ENCODE data around the gene PTPRN2.
A peak's percentile ranks its signal among the peaks of the same experiment; 100 is the strongest.
"Not testable (repeated sequence)": the region's sequence is repeated elsewhere in the genome, so short reads cannot be mapped to it uniquely, and the experiment has no call there.

Gene PTPRN2

GRCh38 chr7:158396301-158396905, 191.2 kb downstream of the PTPRN2 start:
- DNase-seq, result no peak

GRCh38 chr7:158395780-158396278, 191.8 kb downstream of the PTPRN2 start:
- no peak for DNase-seq

GRCh38 chr7:158395349-158395748, 192.3 kb downstream of the PTPRN2 start:
- DNase-seq, result no peak

GRCh38 chr7:158394936-158395335, 192.7 kb downstream of the PTPRN2 start:
- DNase-seq, result peak in 1 of 2 experiments; percentile 13

- DNase-seq, result no peak
Measured at GRCh38 chr7:158393926-158394625, 193.5 kb downstream of the PTPRN2 start.

- no peak for DNase-seq
Measured at GRCh38 chr7:158392251-158392650, 195.4 kb downstream of the PTPRN2 start.

- DNase-seq, result no peak
Measured at GRCh38 chr7:158391541-158391940, 196.1 kb downstream of the PTPRN2 start.

GRCh38 chr7:158391141-158391540, 196.5 kb downstream of the PTPRN2 start:
- DNase-seq, result no peak

GRCh38 chr7:158390460-158390859, 197.2 kb downstream of the PTPRN2 start:
- no peak for DNase-seq

- no peak for DNase-seq
Measured at GRCh38 chr7:158389514-158390425, 197.9 kb downstream of the PTPRN2 start.

GRCh38 chr7:158388928-158389327, 198.7 kb downstream of the PTPRN2 start:
- DNase-seq, result no peak

- no peak for DNase-seq
Measured at GRCh38 chr7:158388072-158388471, 199.6 kb downstream of the PTPRN2 start.

GRCh38 chr7:158387546-158387891, 200.1 kb downstream of the PTPRN2 start:
- DNase-seq, result no peak

- DNase-seq, result no peak
Measured at GRCh38 chr7:158386866-158387545, 200.6 kb downstream of the PTPRN2 start.

- no peak for DNase-seq
Measured at GRCh38 chr7:158386355-158386618, 201.3 kb downstream of the PTPRN2 start.

- not testable (repeated sequence) for DNase-seq
Measured at GRCh38 chr7:158385496-158386354, 201.9 kb downstream of the PTPRN2 start.

GRCh38 chr7:158384746-158385145, 202.9 kb downstream of the PTPRN2 start:
- no peak for DNase-seq

GRCh38 chr7:158383665-158384064, 204.0 kb downstream of the PTPRN2 start:
- DNase-seq, result no peak

GRCh38 chr7:158382363-158383254, 205.0 kb downstream of the PTPRN2 start:
- DNase-seq, result no peak

GRCh38 chr7:158381956-158382355, 205.7 kb downstream of the PTPRN2 start:
- DNase-seq, result no peak

GRCh38 chr7:158378978-158379377, 208.6 kb downstream of the PTPRN2 start:
- no peak for DNase-seq

Measured in Kasumi-1 (cell line).